Retina (tissue), 1 donor: ENCODE data around the gene CDK14.

Experiments used
- DNase-seq: peaks from one replicate; pipeline ENCODE4 v3.0.0-alpha.2; 2016

Gene CDK14

DNA sequence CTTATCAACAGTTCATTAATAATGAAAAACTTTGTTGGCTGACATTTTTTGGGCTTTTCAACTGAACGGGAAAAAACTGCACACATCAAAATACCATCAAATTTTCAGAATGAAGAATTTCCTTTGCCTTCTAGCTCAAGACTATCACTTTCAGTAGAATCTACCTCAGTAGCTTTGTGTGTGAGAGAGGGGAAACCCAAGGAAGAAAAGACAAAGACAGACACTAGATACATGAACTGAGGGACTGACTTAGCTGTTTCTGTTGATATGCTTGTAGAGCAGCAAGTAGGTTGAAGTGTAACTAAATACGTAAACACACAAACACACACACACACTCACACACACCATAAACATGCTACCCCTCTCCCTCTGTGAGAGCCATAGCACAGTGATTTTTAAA, 257.1 kb downstream of the CDK14 start:
- no peak for DNase-seq

- DNase-seq: no peak
Observed at GRCh38 chr7:90856351-90857070, 260.4 kb downstream of the CDK14 start.

DNA sequence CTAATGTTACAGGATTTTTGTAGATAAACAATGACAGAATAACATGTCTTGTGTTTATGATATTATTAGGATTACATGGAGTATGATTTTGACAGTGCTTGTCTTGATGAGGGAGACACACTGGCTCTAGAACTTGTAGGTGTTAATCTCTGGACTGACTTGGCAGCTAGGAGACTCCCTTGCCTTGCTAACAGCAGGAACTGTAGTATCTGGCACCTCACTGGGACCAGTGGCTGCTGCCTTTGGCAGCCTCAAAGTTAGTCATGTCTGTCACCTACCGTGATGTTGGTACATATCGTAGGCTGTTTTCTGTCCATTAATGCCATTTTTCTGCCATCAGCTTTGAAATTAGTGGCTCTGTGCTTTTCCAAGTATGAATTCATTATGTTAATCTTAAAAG, 261.5 kb downstream of the CDK14 start:
- DNase-seq: no peak

- DNase-seq: no peak
Observed at GRCh38 chr7:90858546-90858945, 262.4 kb downstream of the CDK14 start.

DNA sequence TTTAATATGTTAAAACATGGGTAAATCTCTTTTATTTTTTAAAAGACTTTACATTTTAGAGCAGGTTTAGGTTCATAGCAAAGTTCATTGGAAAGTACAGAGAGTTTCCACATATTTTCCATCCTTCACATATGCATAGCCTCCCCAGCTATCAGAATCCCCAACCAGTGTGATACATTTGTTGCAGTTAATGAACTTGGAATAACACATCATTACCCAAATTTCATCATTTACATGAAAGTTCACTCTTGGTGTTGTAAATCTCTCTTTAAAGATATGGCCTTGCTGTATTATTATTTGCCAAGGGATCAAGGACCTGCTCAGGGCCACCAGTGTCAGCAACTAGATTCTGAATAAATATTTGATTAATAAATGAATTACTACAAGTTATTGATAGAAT, 263.4 kb downstream of the CDK14 start:
- DNase-seq: no peak

DNA sequence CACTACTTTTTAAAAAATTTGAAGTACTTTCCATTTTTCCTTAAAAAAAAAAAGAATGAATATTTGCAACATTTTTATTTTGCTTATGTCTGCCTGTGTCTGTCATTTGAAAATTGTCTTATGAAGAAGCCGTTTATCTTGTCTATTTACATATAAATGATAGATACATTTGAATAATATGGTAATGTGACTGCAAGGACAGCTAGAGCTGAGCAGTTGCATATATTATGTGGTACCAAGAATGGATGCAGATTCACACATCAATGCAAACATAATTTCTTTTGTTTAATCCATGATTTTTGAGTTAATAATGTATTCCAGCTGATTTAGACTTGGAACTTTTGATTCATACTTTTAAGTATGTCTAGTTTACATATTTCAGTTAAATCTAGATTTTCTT, 268.0 kb downstream of the CDK14 start:
- DNase-seq: no peak

- DNase-seq: no peak
Observed at GRCh38 chr7:90869335-90869734, 273.2 kb downstream of the CDK14 start.

- DNase-seq: no peak
Observed at GRCh38 chr7:90876701-90877100, 280.6 kb downstream of the CDK14 start.

DNA sequence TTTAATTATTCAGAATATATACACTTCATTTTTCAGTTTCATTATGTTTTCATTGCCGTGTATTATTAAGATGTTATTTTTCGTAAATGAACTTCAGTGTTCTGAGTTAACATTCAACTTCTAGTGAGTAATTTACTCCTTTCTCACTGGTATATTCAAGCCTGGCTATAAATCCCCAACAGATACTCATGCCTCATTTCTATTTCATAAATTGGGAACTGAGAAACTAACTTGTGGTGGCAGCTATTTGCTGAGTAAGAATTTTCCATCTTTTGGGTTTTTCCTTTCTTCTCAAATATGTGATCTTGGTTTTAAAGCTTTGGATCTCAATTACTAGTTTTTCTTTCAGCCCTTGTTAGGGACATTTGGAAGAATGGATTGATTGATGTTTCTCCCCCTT, 281.1 kb downstream of the CDK14 start:
- DNase-seq: no peak

DNA sequence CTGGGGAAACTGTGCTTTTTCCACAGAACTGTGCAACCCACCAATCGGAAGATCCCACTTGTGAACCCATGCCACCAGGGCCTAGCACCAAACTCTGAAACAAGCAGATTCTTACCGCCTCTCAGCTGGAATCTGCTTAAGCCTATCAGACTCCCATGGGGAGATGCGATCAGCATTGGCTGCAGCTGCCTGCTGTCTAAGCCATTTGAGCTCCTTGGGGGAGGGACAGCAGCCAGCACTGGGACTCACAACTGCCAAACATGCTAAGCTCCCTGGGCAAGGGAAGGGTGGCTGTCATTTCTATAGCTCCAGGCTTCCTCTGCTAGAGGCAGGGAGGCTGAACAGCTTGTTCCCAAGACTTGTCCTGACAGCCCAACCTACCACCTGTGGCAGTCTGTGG, 283.8 kb downstream of the CDK14 start:
- DNase-seq: no peak

DNA sequence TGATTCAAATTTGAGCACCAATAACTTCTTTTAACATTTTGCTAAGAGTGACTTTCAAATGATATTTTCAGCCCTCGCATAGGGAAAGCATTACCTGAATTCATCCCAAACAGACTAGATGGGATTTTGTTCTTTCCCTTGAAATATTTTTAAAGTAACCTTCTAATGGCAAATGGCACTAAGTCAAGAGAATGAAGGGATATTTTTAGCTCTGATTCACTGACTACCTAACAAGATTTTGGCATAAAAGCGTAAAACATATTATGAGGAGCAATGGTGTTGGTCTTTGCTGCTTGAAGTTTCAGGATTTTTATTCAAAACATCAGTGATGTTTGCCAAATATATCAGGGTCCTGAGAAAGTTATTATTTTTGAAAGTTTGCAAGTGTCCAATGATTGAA, 290.3 kb downstream of the CDK14 start:
- DNase-seq: no peak

- DNase-seq: no peak
Observed at GRCh38 chr7:90889210-90889609, 293.1 kb downstream of the CDK14 start.

DNA sequence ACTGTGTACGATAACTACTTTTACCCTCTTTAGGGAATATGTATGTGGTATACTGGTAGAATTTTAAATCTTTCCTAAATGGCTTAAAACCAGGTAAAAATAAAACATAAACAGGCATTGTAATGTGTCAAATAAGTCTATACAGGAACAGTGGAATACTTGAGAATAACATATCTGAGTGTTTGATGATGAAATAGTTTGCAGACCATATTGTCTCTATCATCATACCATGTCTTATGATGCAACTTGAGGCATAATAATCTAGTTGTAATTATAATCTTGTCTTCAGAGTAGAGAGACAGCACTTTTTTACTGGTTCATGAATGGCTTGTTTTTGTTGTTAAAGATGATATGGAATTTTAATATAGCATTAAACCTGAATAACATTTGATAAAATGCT, 293.5 kb downstream of the CDK14 start:
- no peak for DNase-seq

DNA sequence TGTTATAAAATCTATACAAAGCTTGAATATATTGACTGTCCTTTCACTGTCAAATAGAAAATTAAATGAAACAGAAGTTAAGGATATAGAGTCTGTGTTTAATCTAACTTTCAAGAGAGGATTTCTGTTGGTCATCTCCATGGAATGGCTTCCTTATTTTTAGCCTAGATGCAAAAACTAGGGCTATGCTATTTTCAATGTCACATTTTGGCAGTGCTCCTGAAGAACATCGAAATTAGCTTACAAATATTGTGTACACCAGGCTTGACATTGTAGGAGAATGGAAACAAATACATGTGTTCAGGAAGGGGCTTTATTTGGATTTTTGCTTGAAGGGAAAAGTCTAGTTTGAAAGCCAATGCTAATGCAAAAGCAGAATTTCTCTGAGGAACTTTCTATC, 295.4 kb downstream of the CDK14 start:
- no peak for DNase-seq

GRCh38 chr7:90892213-90892612, 296.1 kb downstream of the CDK14 start:
- DNase-seq: no peak

DNA sequence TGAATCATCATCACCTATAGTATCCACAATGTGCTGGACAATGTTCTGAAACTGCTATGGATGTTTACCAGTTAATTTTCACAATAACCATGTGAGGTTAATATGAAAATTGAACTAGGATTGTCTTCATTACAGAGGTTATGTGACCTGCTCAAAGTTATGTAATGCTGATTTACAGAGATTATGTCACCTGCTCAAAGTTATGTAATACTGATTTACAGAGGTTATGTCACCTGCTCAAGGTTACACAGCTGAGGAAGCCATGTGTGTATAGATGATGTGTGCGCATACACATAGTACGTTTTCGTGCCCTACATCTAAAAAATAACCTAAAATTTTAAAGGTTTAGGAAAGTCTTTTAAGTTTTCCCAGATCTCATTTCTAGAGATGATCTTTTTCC, 298.0 kb downstream of the CDK14 start:
- no peak for DNase-seq

DNA sequence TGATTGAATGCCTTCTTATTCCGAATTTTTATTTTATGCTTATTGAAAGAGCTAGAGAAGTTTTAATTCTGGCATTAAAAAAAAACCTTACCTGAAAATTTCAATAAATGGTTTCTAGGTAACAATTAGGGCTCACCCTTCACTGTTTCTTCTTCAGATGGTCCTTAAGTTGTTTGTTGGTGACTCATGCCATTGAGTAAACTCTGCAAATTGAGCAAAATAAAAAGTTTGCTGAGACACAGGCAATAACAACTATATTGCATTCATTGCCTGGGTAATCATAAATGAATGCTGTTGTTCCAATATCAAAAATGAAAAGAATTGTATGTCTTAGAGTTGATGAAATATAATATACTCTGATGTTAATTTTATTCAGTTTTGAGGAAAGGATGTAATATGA, 300.3 kb downstream of the CDK14 start:
- no peak for DNase-seq

DNA sequence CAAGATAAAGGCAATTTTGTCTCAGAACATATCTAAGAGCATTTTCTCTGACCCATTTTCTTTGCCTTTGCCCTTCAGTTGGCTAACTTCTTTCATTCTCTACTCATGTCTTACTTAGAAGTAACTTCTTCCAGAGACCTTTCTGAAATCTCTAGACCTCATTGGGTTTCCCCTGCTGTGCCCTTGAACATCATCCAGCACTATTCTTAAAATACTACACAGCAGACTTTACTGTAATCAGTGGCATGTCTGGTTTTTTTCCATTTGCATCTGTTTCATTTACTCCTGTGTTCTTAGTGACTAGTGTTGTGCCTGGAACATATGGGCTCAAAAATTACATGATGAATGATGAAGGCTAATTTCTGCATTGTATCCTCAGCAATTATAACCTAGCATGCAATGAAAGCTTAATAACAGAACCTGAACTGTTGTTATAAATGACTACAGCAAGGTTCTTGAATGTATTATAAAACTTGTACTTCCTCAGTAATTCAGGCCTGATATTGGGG, 301.9 kb downstream of the CDK14 start:
- DNase-seq: no peak

DNA sequence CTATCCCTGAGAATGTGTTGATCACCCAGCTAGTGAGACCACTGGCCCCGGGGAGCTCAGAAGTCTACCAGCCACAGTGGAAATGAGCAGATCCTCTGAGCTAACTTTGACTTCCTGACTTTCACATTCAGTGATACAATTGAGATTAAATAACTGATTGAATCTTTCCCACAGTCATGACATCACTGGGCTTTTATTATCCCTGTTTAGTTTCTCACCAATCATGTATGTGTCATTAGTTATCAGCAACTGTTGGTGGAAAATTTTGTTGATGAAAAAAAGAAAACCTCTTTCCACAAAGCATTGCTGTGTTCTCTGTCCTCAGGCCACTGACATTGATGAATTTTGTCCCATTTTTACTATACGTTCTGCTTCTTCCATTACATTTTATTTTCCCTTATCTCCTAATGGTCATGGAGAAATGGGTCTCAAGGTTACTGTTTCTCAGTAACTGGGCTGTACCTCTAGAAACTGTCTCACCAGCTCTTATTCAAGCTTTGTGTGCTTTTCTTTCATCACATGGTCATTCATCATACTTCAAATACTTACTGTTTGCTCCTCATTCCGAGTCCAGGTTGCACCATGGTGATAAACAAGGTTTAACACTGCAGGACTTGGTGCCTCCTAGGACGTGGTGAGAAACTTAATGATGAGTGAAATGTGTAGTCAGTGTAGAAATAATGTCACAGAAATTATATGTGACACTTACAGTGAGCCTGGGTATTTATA, 304.7 kb downstream of the CDK14 start:
- no peak for DNase-seq

GRCh38 chr7:90903841-90904240, 307.7 kb downstream of the CDK14 start:
- DNase-seq: no peak

GRCh38 chr7:90910136-90910535, 314.0 kb downstream of the CDK14 start:
- DNase-seq: no peak

- DNase-seq: no peak
Observed at GRCh38 chr7:90916319-90916718, 320.2 kb downstream of the CDK14 start.

DNA sequence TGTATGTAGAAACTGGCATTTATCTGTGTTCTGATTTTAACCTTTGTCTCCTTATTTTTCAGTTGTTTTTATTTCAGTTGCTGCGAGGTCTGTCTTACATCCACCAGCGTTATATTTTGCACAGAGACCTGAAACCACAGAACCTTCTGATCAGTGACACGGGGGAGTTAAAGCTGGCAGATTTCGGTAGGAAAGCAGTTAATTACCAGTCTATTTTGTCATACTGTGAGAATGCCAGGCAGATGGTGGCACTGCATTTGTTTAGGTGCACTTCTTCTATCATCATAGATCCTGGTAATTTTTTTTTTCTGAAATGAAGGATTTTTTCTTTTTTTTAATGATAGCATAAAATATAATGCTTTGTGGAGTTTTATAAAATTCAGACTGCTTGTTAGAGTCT, 321.4 kb downstream of the CDK14 start:
- no peak for DNase-seq

GRCh38 chr7:90918303-90918702, 322.2 kb downstream of the CDK14 start:
- no peak for DNase-seq

DNA sequence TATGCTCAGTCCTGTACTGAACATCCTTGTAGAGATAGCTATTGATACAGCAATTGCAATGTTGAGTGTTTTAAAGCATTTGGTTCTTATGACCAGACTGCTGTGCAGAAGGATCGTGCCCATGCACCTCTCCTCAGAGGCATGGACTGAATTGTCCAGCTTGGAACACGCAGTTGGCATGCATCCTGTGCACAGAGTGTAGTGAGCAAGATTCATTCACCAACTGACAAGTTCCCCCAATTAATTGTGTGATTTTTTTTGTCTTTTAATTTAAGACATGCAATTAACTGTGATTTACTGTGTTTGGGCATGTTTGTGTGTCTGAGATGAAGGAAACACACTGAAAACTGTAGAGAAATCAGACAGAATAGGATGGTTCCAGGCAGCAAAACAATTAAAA, 323.7 kb downstream of the CDK14 start:
- no peak for DNase-seq
